GM11168 (cell line): ENCODE data around the gene CD200.

Source experiments
- in situ Hi-C: fragments of 300-500 bp; cut with MboI; formaldehyde crosslinking; loops from one replicate; pipeline ENCODE4 v1.12.0; 2022; ENCODE audit warnings: low sequenced_read_pairs; ENCODE audit not compliant: unreplicated experiment

CD200 gene

GRCh38 chr3:112327371-112327951 lies 5.5 kb upstream of the CD200 start:
- in situ Hi-C loops, result loop anchor here (5.0 kb wide), 1 partner anchor 195 kb away; no protein-coding TSS in a partner anchor

DNA sequence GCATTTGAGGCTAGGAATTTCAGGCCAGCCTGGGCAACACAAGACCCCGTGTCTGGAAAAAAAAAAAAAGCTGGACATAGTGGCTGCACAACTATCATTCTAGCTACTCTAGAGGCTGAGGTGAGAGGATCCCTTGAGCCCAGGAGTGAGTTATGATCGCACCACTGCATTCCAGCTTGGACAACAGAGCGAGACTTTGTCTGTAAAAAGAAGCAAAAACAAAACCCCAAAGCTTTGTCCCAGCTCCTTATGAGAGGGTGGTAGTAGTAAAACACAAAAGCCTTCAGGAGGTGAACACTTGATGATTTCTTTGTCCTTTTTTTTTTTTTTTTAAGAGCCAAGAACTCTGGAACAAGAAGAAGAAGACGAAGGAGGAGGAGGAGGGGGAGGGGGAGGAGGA lies 1.1 kb upstream of the CD200 start:
- in situ Hi-C loops, result no loop called here

- in situ Hi-C loops, result no loop called here
Observed at GRCh38 chr3:112333381-112334317, 693 bp downstream of the CD200 start.

DNA sequence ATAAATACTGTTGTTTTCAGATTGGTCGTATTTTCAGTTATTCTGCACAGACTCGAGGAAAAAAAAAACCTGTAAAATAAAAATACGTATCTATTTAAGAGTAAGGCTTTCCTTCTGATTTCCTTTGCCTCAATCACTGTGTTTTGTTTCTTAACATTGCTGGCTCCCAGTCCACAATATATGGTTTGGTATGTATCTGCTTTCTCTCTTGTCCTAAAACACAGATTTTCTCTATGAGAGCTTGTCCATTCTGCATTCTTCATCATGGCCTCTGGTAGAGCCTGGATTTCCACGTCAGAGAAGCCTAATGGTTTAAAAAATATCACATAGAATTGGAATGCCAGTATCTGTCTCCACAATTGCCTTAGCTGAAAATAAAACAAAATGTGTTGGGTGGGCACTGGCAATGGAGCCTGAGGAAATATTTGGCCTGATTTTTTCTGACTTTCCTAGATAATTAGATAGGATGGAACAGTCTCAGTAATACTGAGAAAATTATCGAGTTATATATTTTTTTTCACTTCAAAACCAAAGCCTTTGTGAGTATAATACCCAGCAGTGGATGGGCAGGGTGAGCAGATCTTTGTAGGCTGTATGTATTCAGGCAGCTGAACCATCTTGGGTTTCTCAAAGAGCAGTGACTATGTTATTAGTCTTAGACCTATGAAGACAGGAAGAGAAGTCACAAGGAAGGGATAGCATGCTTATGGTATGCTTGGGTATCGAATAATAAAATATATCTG lies 1.9 kb downstream of the CD200 start:
- in situ Hi-C loops, result no loop called here

DNA sequence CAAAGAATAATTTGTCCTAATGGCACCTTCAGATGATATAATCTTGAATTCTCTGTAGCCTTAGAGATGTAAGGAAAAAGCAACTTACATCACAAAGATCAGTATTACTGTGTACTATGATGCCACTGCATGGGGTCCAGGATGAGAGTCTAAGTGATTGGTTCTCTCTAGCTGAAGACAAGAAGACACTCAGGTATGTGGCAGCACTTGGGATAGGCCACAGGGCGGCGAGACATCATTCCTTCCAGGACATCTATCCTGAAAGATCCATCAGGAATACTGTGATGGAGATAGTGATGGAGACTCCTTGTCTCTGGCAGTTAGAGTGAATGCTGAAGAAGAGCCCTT lies 2.5 kb downstream of the CD200 start:
- in situ Hi-C loops, result no loop called here

GRCh38 chr3:112338021-112338726 lies 5.2 kb downstream of the CD200 start:
- in situ Hi-C loops, result no loop called here

DNA sequence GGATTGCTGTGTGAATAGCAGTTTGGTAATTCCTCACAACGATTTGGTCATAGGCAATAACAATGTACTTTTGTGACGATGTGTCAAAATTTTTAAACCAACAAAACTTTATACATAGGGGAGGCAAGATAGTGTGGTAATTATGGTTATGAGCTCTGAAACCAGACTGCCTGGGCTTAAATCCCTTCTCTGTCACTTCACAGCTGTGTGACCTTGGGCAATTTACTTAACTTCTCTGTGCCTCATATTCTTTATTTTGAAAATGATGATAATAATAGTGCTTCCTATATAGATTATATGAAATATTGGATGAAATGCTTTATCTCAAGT lies 5.7 kb downstream of the CD200 start:
- in situ Hi-C loops, result no loop called here

GRCh38 chr3:112339134-112339533 lies 6.2 kb downstream of the CD200 start:
- in situ Hi-C loops, result no loop called here

GRCh38 chr3:112339609-112340008 lies 6.7 kb downstream of the CD200 start:
- in situ Hi-C loops, result no loop called here

- in situ Hi-C loops, result no loop called here
Observed at GRCh38 chr3:112341386-112341785, 8.4 kb downstream of the CD200 start.

- in situ Hi-C loops, result no loop called here
Observed at GRCh38 chr3:112345681-112346080, 12.7 kb downstream of the CD200 start.

GRCh38 chr3:112346491-112347122 lies 13.7 kb downstream of the CD200 start:
- in situ Hi-C loops, result no loop called here

GRCh38 chr3:112348943-112349342 lies 16.0 kb downstream of the CD200 start:
- in situ Hi-C loops, result no loop called here

DNA sequence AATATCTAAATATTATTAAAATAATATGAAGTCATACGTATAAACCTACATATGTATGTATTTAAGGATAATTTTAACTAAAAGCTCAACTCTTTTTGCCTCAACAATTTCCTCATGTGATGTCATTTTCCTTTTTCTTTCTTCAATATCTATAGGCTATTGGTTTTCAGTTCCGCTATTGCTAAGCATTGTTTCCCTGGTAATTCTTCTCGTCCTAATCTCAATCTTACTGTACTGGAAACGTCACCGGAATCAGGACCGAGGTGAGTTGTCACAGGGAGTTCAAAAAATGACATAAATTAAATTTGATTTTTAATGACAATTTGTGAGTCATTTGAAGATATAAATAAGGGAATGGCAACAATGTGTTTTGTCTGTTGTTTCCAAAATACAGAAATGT lies 16.6 kb downstream of the CD200 start:
- in situ Hi-C loops, result no loop called here

DNA sequence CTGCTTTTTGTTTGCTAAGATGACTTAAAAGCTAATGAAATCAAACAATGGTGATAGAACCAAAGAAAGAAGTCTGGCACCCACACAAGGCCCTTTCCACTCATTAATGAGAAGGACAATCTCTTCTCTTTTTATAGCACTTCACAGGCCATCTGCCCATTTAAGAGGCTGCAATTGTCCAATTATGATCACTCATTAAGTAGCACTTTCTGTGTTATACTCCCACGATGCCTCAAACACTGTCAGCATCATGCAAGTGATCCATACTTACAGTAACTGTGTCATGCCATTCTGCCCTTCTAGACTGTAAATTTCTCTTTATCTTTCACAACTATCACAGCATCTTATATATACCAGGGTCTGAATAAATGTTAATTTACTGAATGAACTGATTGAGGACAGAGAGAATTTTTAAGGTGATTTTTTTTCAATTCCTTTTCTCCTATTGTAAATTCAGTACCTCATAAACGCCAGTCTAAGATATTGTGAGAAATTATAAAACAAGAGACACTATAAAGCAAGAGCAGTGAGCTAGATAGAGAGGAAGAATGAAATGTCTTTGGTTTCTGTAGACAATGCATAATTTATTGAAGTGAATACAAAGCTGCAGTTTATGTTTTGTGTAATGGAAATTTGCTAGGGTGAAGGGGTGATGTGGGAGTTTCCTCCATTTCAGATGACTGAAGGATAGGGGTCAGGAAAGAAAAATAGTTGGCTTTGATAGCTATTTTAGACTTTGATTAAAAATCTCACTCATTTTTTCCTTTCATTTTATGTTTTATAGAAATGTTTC lies 17.3 kb downstream of the CD200 start:
- in situ Hi-C loops, result no loop called here

- in situ Hi-C loops, result no loop called here
Observed at GRCh38 chr3:112351036-112351435, 18.1 kb downstream of the CD200 start.

- in situ Hi-C loops, result no loop called here
Observed at GRCh38 chr3:112351823-112352222, 18.9 kb downstream of the CD200 start.

GRCh38 chr3:112352720-112353119 lies 19.8 kb downstream of the CD200 start:
- in situ Hi-C loops, result no loop called here

DNA sequence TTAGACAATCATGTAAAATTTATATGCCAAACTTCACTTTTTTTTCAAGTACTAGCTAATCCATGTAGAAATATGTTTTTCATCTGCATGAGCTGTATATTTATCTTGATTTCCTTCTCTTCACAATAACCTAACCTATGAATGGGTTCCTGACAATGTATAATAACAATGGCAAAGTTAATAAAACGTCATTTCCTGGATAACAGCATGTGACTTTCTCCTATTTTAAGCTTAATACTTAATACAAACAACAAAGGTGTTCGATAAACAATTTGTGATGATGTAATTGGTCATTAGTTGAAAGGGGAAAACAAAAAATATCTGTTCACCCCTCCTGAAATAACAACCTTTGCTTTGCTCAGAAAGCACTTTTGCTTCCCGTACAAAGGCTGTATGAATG lies 20.4 kb downstream of the CD200 start:
- in situ Hi-C loops, result no loop called here
